Kasumi-1 (cell line): Measurements from ENCODE around the gene ADGRL3.

Source experiments
- DNase-seq, 2 experiments: peaks; one replicate each; lab custom pipeline; 2025; lab: John Stamatoyannopoulos, UW

ADGRL3 gene

GRCh38 chr4:61553557-61554125 is 353.5 kb downstream of the ADGRL3 start:
- DNase-seq = no peak

GRCh38 chr4:61555789-61556188 is 355.7 kb downstream of the ADGRL3 start:
- DNase-seq = no peak

GRCh38 chr4:61556277-61556676 is 356.2 kb downstream of the ADGRL3 start:
- no peak for DNase-seq

DNA sequence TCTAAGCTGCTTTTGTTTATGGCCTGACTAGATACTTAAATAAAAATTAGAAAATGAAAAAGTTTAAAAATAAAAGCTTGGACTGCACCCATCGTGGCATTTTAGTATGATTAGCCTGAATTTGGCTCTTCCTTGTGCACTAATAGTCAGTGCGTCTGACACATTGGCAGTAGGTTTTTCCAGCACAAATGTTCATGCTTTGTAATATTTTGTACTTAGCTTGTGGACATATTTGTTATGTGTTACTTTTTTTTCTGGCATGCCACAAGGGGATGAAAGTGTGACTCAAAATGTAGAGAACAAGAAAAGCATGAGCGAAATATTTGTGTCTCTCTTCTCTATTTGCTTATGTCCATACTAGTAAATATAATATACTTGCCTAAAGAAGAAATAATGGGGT is 359.3 kb downstream of the ADGRL3 start:
- DNase-seq = no peak

DNA sequence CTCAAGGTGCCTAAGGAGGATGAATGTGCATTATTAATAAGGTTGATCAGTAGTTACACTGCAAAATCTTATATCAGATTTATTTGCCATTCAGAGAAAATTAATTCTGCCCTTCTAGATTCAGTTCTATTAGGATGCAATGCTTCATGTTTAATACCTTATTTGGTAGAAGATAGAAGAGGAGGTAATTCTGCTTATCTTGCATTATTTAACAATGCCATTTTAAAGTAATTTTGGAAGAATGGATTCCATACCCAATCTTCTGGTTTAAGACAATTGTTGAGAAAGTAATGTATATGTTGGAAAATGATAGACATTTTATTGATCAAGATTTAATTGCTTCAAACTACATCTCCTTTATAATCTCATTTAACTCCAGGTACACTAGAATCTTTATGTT is 360.9 kb downstream of the ADGRL3 start:
- DNase-seq = no peak

DNA sequence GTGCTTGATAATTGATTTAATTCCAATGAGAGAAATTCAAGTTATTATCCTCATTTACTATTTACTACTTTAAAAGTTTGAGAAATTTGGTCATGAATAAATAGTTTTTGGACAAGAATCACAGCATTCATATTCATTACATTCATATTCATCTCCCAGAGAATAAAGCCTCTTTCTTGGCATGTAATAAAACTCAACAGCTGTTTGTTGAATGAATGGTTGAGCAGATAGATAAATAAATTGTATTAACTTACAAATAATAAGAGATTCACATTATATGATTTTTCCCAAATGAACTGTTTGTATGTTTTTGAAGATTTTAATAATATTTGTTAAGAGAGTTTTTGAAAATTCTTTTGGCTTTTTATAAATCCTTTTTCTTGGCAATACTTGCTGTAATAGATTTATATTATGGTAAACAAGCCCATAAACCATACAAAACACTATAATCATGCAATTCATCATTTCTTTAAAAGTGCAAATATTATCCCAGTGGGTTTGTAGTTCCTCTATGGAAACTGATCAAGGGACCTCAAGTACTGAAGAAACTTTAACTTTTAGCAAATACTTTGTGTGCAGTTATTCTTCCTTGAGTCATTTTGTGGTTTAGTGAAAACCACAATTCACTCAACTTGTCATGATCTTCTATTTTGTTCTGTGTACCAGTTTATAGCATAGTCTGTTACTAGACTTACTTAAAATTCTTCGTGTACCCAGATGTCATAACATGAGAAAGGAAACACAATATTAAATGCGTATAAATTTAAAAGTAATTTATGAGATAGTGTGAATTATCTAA is 371.8 kb downstream of the ADGRL3 start:
- peak; percentile 61 to 63 for DNase-seq

DNA sequence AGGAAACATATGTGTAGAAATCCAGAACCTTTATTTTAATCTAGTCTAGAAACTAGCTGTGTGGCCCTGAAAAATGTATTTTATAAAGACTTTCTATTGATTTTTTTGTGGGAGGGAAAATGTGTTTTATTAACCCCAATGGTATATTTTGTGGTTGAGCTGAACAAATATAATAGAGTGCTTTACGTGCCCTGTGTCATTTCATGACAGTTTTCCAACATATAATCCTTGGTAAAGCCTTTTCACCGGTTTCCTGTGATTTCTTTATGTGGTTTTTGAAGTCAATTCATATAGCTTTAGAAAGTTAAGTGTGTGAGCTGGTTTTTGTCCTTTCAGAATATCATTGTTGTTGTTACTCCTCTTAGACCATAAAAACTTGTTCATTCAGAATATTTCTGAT is 375.7 kb downstream of the ADGRL3 start:
- DNase-seq = no peak

DNA sequence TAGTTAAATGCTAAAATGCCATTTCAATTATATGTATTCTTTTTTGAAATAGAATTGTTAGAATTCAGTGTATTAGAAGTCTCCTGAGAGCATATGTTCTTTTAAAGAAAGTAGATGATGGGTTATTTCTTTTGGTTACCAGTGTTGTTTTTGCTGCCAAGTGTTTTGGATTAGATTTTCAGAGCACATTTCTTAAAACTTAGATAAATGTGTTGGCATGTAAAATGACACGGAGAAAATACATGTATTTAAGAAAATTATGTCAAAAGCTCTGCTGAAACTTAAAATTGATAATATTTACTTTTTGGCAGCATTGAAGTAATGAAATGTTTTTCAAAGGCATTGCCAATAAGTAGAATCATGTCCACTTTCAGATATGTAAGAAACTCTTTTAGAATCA is 379.7 kb downstream of the ADGRL3 start:
- no peak for DNase-seq

- no peak for DNase-seq
These were observed 380.7 kb downstream of the ADGRL3 start for GRCh38 chr4:61580721-61581377.

DNA sequence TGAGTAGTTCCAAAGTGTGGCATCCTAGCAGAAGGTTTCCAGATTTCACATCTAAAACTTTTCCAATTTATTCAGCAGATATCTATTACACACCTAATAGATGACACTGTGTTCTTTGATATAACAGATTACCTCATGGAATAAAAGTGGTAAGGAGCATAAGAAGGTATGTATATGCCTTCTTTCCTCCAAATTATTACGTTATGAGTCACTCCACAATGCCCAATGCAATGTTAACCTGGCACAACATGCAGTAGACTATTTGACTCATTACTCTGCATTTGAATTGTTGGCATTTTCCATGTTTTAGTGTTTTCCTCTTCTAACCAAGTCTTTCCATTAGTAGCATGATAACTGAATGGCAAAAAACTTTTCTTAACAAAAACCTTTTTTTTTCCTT is 383.6 kb downstream of the ADGRL3 start:
- no peak for DNase-seq

- DNase-seq = no peak
These were observed 388.7 kb downstream of the ADGRL3 start for GRCh38 chr4:61588621-61589402.

- DNase-seq = no peak
These were observed 390.8 kb downstream of the ADGRL3 start for GRCh38 chr4:61590881-61591280.

GRCh38 chr4:61596606-61597340 is 396.6 kb downstream of the ADGRL3 start:
- DNase-seq = no peak

- DNase-seq = no peak
These were observed 403.0 kb downstream of the ADGRL3 start for GRCh38 chr4:61603086-61603485.

DNA sequence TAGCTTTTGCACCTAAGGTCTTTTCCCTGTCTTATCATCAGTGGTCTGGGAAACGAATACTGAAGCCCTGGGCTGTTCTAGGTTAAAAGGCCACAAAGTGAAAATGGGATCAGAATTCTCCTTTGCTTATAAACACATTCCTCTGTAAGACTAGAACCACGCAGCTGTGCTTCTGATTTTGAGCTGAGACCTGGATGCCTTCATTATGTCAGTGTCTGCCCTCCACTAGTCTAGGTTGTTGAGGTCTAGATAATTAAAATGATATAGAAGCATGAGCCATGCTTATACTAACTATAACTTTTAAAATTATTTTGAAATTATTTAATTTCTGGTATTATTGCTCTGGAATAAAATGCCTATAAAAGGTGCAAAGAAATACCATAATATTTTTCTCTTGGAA is 403.9 kb downstream of the ADGRL3 start:
- DNase-seq = no peak

GRCh38 chr4:61605984-61606383 is 405.9 kb downstream of the ADGRL3 start:
- peak; percentile 10 to 11 for DNase-seq

GRCh38 chr4:61614231-61614630 is 414.1 kb downstream of the ADGRL3 start:
- no peak for DNase-seq

GRCh38 chr4:61619528-61619927 is 419.4 kb downstream of the ADGRL3 start:
- peak in 1 of 2 experiments; percentile 5 for DNase-seq

DNA sequence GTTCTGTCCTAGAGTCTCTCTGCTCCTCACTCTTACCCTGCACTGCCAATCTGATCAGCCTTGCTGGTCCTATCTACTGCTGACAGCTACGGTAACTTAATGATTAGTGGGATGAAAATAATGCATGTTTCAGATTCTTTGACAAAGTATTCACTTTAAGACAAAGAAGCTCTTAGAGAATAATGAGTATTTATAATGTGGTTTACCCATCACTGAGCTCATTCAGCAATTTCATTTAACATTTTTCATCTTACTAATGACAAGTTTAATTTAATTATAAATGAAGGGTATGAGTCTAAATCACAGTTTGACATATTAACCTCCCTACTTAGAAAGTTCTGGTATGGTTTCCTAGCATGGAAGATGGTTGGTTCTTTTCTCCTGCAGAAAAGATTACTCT is 428.2 kb downstream of the ADGRL3 start:
- DNase-seq = no peak

DNA sequence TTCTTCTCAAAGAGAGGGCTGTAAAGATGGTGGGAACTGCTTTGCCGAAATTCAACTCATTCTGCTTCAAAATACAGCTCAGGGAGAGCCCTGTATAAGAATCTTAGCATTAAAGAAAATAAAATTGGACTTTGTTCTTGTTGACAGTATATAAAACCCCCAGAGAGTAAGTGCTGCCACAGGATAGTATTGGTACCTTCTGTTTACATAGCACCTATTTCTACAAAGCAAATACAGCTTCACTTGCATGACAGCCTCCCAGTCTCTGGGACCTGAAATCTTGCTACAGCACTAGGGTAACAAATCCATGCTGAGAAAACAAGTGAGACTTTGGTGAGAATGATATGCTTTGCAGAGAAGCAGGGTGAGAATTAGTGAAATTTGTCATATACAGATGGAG is 428.6 kb downstream of the ADGRL3 start:
- no peak for DNase-seq

DNA sequence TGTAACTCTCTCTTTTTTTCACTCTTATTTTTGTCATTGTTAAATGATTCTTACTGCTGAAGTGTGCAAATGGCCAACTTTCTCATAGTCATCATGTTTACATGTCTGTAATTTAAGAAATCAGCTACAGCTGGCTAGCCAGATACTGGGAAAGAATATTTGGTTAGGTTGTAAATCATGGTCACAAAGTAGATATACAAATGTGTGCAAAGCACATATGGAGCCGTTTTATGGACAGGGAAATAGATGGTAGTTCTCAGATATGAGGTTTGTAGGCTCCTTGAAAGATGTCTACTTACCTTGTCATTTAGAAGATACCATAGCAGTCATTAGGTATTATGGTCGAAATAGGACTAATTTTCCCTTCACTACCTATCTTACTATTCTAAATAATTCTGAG is 430.4 kb downstream of the ADGRL3 start:
- DNase-seq = no peak

- no peak for DNase-seq
These were observed 438.5 kb downstream of the ADGRL3 start for GRCh38 chr4:61638591-61638990.
